Prostate gland (tissue), 2 donors: ENCODE measurements around the gene PARVG. TPM values are rescaled to one million over a fixed set of nuclear protein-coding genes. Genes with fewer than 3 reads are reported as not detected.

ENCODE experiments used
- DNase-seq: peaks from one replicate; pipeline ENCODE4 v3.0.0-alpha.2; 2019; ENCODE audit warnings: low spot score
- H3K27ac ChIP-seq, 2 donors: fragments of 200-600 bp; sonication (generic); 2 replicates each; pipeline ENCODE4 v1.5.1; 2017 to 2019
- H3K27me3 ChIP-seq: fragments of 200-600 bp; sonication (generic); replicated peaks from 2 replicates; pipeline ENCODE4 v1.5.1; 2019; ENCODE audit not compliant: insufficient read depth
- H3K36me3 ChIP-seq, 2 donors: fragments of 200-600 bp; sonication (generic); 1 replicate in 1 of 2; 2 replicates in 1 of 2; pipeline versions ENCODE4 v1.5.1 to v1.8.1; 2017 to 2019
- H3K4me1 ChIP-seq: fragments of 200-600 bp; sonication (generic); replicated peaks from 2 replicates; pipeline ENCODE4 v1.5.1; 2019
- H3K4me3 ChIP-seq, 2 donors: fragments of 200-600 bp; sonication (generic); 2 replicates each; pipeline ENCODE4 v1.5.1; 2017 to 2019
- H3K9me3 ChIP-seq: fragments of 200-600 bp; sonication (generic); 2 replicates; pipeline ENCODE4 v1.5.1; 2017
- CTCF ChIP-seq, 4 experiments: fragments of 200-600 bp in 2 of 4; fragments of 450-650 bp in 2 of 4; sonication (generic) in 2 of 4; IDR thresholded peaks; 1 replicate in 3 of 4; 2 replicates in 1 of 4; pipeline ENCODE4 v1.5.1; 2016 to 2019; ENCODE audit warnings: antibody characterized with exemption in 4 of 4, mild to moderate bottlenecking in 2 of 4, moderate library complexity in 2 of 4
- POLR2A ChIP-seq: fragments of 450-650 bp; IDR thresholded peaks from one replicate; pipeline ENCODE4 v1.6.1; 2016; ENCODE audit warnings: antibody characterized with exemption, mild to moderate bottlenecking
- POLR2AphosphoS5 ChIP-seq: sonication (generic); formaldehyde crosslinking; IDR thresholded peaks from one replicate; pipeline ENCODE4 v1.6.1; 2017; ENCODE audit warnings: antibody characterized with exemption
- WGBS: methylation state at CpG from one replicate; pipeline ENCODE4 v1.1.5; 2018; 5-methylcytosine and 5-hydroxymethylcytosine counted together
- intact Hi-C: fragments of 100-400 bp; cut with DNase I; formaldehyde crosslinking; loops from one replicate; pipeline ENCODE4 v1.14.2; 2022
- total RNA-seq, 2 donors: library from RNA; depleted of rRNA; stranded (reverse); fragments of >200 nt; gene quantifications; one replicate each; pipeline ENCODE4 v1.1.0, GENCODE V29; 2016

Gene PARVG
- total RNA-seq, 2 donors from 2014 or later, result 1.2 to 13.5 TPM

GRCh38 chr22:44199866-44200265, 19.1 kb downstream of the PARVG start:
- DNase-seq, result no peak
- 88% methylated on average over 5 of the region's 5 CpGs for WGBS
- no peaks in the 10 kb centered on the region for H3K4me1 ChIP-seq
- TF ChIP-seq CTCF (IDR thresholded peaks at IDR 0.05) (no peak), POLR2A (no peak), POLR2AphosphoS5 (no peak)
- H3K9me3 ChIP-seq, result no peaks in the 10 kb centered on the region
- intact Hi-C loops, result no loop called here
- H3K27me3 ChIP-seq, result no peaks in the 10 kb centered on the region
- H3K36me3 ChIP-seq, result no peaks in the 10 kb centered on the region
- no peak overlapping the region for H3K4me3 ChIP-seq
- H3K27ac ChIP-seq, result no peak overlapping the region

DNA sequence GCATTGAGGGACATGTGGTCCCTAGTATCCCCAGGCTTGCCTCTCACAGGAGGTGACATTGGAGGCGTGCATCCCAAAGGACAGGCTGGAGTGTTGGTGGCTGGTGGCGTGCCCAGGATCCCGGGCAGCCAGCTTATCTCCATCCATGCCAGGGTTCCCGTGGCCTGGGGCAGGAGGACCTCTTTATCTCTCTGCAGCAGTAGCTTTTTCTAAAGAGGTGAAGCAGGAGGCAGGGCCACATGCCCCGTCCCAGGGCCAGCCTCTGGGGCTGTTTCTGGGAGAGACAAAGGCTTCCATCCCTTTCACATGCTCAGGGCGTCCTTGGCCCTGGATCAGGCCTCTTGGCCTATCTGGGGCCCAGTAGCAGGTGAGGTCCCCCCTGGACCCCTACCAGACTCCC, 19.7 kb downstream of the PARVG start:
- 98% methylated on average over 6 of the region's 6 CpGs for WGBS

DNA sequence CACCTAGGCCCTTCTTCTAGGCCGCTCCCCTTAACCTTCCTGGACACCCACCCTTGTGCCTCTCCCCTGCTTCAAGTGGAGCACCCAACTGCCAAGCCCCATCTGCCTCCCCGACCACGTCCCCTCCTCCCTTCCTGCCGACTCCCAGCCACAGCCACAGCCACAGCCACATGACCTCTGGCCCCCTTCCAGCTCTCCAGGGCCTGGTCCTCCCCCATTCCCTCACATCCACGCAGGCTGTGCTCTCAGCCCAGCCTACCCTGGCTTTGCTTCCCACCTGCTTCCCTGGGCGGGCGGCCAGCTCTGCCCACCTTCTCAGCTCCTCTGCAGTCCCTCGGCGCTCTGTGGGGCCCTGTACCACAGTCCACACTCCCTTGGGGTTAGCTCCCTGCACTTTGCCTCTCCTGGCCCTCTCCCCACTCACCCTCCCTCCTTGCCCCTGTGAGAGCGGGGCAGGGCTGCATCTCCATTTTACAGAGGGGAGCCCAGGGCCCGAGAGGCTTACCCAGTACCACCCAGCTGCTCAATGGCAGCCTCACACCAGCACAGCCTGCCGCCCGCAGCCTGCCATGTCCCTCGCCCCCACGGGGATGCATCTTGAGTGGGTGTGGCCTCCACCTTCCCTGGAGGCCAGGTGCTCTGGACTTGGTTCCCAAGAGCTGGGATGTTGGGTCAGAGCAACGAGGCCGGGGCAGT, 20.3 kb downstream of the PARVG start:
- no peak for DNase-seq
- Histone ChIP-seq H3K27ac (no peak overlapping the region), H3K4me1 (no peaks in the 10 kb centered on the region), H3K36me3 (no peaks in the 10 kb centered on the region), H3K4me3 (no peak overlapping the region), H3K9me3 (no peaks in the 10 kb centered on the region), H3K27me3 (no peaks in the 10 kb centered on the region)
- intact Hi-C loops, result no loop called here
- TF ChIP-seq POLR2AphosphoS5 (no peak), CTCF (IDR thresholded peaks at IDR 0.05) (no peak), POLR2A (no peak)
- WGBS, result 86% methylated on average over 17 of the region's 17 CpGs

More for the DNA sequence above, 19.7 kb downstream of the PARVG start:
- no peak overlapping the region for H3K27ac ChIP-seq
- no peaks in the 10 kb centered on the region for H3K9me3 ChIP-seq
- intact Hi-C loops, result no loop called here
- no peaks in the 10 kb centered on the region for H3K36me3 ChIP-seq
- no peaks in the 10 kb centered on the region for H3K27me3 ChIP-seq
- no peaks in the 10 kb centered on the region for H3K4me1 ChIP-seq
- no peak overlapping the region for H3K4me3 ChIP-seq
- TF ChIP-seq POLR2A, result no peak
- no peak for TF ChIP-seq POLR2AphosphoS5
- TF ChIP-seq CTCF (IDR thresholded peaks at IDR 0.05), result no peak
- DNase-seq, result no peak

DNA sequence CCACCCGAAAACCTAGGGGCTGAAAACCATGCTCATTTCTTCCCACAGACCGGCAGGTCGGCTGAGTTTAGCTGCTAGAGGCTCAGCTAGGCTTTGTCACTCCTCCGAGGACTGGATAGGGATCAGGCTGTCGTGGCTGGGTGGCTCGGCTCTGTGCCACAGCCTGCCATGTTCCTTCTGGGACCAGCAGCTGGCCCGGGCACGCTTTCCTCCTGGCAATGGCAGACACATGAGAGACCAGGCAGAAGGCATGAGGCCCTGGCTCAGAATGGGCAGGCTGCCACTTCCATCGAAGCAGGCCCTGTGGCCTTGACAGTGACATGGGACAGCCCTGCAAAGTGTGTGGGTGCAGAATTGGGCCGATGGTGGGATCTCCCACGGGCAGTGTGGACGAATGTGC, 20.9 kb downstream of the PARVG start:
- Histone ChIP-seq H3K4me1 (no peaks in the 10 kb centered on the region), H3K9me3 (no peaks in the 10 kb centered on the region), H3K4me3 (no peak overlapping the region), H3K27me3 (no peaks in the 10 kb centered on the region), H3K27ac (no peak overlapping the region), H3K36me3 (no peaks in the 10 kb centered on the region)
- DNase-seq, result no peak
- TF ChIP-seq POLR2A (no peak), POLR2AphosphoS5 (no peak), CTCF (IDR thresholded peaks at IDR 0.05) (no peak)
- WGBS, result 72% methylated on average over 12 of the region's 12 CpGs
- intact Hi-C loops, result no loop called here

GRCh38 chr22:44202261-44202789, 21.6 kb downstream of the PARVG start:
- no peak overlapping the region for H3K4me3 ChIP-seq
- no peak overlapping the region for H3K27ac ChIP-seq
- no peak for TF ChIP-seq CTCF (IDR thresholded peaks at IDR 0.05)
- no peak for TF ChIP-seq POLR2A
- TF ChIP-seq POLR2AphosphoS5, result no peak
- no peak for DNase-seq
- WGBS, result 73% methylated on average over 11 of the region's 11 CpGs
- no peaks in the 10 kb centered on the region for H3K27me3 ChIP-seq
- H3K4me1 ChIP-seq, result no peaks in the 10 kb centered on the region
- intact Hi-C loops, result no loop called here
- no peaks in the 10 kb centered on the region for H3K36me3 ChIP-seq
- H3K9me3 ChIP-seq, result no peaks in the 10 kb centered on the region
